Measurements from ENCODE around the gene FMN1. TPM values are rescaled to one million over a fixed set of nuclear protein-coding genes. Genes with fewer than 3 reads are reported as not detected.

Gene FMN1
- total RNA-seq, 4 donors from 2014 or later: 12.6 to 52.2 (median 20.1) TPM

GRCh38 chr15:33136353-33136752 lies 58.2 kb downstream of the FMN1 start:
- intact Hi-C loops (cut with DNase I; ENCODE audit: low total_unique reads): loop anchor here (10.0 kb wide), 1 partner anchor 482 kb away; no protein-coding TSS in a partner anchor
- 38 to 41% methylated on average over 4 of the region's 4 CpGs for WGBS, 2 donors

GRCh38 chr15:33135355-33135781 lies 59.1 kb downstream of the FMN1 start:
- TF ChIP-seq POLR2A (IDR thresholded peaks at IDR 0.05): no peak
- no peak for TF ChIP-seq CTCF (IDR thresholded peaks at IDR 0.05)
- no peak overlapping the region for H3K4me3 ChIP-seq (ENCODE audit: low read depth, poor library complexity, severe bottlenecking)
- intact Hi-C loops (cut with DNase I; ENCODE audit: low total_unique reads): loop anchor here (10.0 kb wide), 1 partner anchor 481 kb away; no protein-coding TSS in a partner anchor
- WGBS, 2 donors: 35 to 37% methylated on average over 5 of the region's 5 CpGs
- DNase-seq (ENCODE audit: low spot score in 2 of 2): no peak

More at GRCh38 chr15:33136353-33136752, 58.2 kb downstream of the FMN1 start:
- TF ChIP-seq POLR2A (IDR thresholded peaks at IDR 0.05) (no peak), CTCF (IDR thresholded peaks at IDR 0.05) (no peak)
- no peak for DNase-seq (ENCODE audit: low spot score in 2 of 2)
- no peak overlapping the region for H3K4me3 ChIP-seq (ENCODE audit: low read depth, poor library complexity, severe bottlenecking)

DNA sequence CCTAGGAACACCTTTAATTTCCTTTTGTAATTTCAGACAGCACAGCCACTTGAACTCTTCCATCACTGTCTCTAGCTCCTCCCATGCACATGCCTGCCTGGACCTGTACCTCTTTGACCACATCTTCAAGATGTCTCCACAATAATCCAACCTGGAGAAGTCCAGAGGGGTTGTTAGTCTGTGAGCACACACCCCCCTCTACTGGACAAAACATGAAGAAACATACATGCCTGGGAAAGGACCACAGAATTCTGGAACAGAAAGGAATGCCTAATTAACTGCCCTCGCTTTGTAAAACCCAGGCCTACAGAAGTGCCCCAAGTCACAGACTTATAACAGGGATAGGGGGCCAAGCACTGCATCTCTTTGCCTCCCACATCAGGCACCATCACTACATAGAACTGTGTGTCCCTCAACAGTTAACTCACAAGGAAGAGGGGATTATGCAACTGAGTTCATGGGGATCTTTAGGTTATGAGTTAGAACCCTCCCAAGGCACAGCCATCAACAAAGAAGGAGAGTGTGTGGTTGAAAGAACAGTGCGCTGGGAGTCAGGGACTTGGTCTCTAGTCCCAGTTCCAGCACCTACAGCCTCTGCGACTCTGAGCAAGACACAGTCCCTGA lies 61.7 kb downstream of the FMN1 start:
- H3K4me3 ChIP-seq (ENCODE audit: low read depth, poor library complexity, severe bottlenecking): no peak overlapping the region
- intact Hi-C loops (cut with DNase I; ENCODE audit: low total_unique reads): loop anchor here (10.0 kb wide), 1 partner anchor 478 kb away; no protein-coding TSS in a partner anchor
- TF ChIP-seq POLR2A (IDR thresholded peaks at IDR 0.05) (no peak), CTCF (IDR thresholded peaks at IDR 0.05) (no peak)
- no peak for DNase-seq (ENCODE audit: low spot score in 2 of 2)
- 76 to 77% methylated on average over 3 of the region's 3 CpGs for WGBS, 2 donors

DNA sequence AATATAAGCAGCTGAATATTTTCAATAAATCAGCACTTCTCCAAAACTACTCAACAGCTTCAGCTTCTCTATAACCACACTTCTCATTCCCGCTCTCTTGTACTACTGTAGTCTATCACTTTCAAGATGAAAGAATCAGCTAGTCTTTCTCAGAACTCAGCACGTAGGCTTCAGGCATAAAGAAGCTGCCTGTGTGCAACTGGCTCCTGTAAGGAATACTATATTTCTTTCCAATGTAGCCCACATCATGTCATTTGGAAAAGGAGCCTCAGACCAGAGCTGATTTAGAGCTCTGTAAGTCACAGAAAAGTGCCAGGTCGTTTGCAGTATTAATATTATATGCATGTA lies 62.3 kb downstream of the FMN1 start:
- H3K4me3 ChIP-seq (ENCODE audit: low read depth, poor library complexity, severe bottlenecking): no peak overlapping the region
- intact Hi-C loops (cut with DNase I; ENCODE audit: low total_unique reads): loop anchor here (10.0 kb wide), 1 partner anchor 477 kb away; no protein-coding TSS in a partner anchor
- no peak for DNase-seq (ENCODE audit: low spot score in 2 of 2)
- TF ChIP-seq CTCF (IDR thresholded peaks at IDR 0.05): no peak
- TF ChIP-seq POLR2A (IDR thresholded peaks at IDR 0.05): no peak
- WGBS, 2 donors: 60 to 73% methylated on average over 3 of the region's 3 CpGs

- no peak overlapping the region for H3K4me3 ChIP-seq (ENCODE audit: low read depth, poor library complexity, severe bottlenecking)
- intact Hi-C loops (cut with DNase I; ENCODE audit: low total_unique reads): loop anchor here (10.0 kb wide), 1 partner anchor 477 kb away; no protein-coding TSS in a partner anchor
- WGBS, 2 donors: 67 to 69% methylated on average over 4 of the region's 4 CpGs
- DNase-seq (ENCODE audit: low spot score in 2 of 2): no peak
- TF ChIP-seq POLR2A (IDR thresholded peaks at IDR 0.05) (no peak), CTCF (IDR thresholded peaks at IDR 0.05) (no peak)
These were observed 62.8 kb downstream of the FMN1 start for GRCh38 chr15:33131552-33132232.
